Loucy (cell line): ENCODE results near the gene DEFB124.

ENCODE experiments used
- EZH2phosphoT487 ChIP-seq: fragments of 200-600 bp; IDR thresholded peaks from 2 replicates; pipeline ENCODE4 v1.6.1; 2018; ENCODE audit warnings: antibody characterized with exemption, mild to moderate bottlenecking, moderate library complexity, borderline replicate concordance
- TF ChIP-seq, protein P1 (sequence below): fragments of 200-600 bp; sonication (generic); conservative IDR thresholded peaks from 2 replicates; pipeline ENCODE4 v1.5.1; 2014; ENCODE audit warnings: mild to moderate bottlenecking, antibody characterized with exemption, low read length

DNA sequence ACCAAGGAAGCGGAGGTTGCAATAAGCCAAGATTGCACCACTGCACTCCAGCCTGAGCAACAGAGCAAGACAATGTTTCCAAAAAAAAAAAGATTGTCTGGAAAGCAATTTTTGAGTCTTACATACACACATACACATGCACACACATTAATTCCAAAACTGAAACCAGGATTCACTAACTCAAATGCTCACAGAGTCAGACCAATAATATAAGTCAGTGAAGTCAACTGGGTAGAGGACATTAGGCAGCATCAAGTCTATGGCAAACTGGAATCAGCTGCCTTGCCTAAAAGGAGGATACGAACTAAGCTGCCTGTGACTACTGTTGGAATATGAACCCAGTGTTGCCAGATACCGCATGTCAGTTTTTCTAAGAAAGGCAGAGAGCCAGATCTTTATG, 15.8 kb upstream of the DEFB124 start:
- TF ChIP-seq EZH2phosphoT487, result no peak
- TF ChIP-seq, protein P1, sequence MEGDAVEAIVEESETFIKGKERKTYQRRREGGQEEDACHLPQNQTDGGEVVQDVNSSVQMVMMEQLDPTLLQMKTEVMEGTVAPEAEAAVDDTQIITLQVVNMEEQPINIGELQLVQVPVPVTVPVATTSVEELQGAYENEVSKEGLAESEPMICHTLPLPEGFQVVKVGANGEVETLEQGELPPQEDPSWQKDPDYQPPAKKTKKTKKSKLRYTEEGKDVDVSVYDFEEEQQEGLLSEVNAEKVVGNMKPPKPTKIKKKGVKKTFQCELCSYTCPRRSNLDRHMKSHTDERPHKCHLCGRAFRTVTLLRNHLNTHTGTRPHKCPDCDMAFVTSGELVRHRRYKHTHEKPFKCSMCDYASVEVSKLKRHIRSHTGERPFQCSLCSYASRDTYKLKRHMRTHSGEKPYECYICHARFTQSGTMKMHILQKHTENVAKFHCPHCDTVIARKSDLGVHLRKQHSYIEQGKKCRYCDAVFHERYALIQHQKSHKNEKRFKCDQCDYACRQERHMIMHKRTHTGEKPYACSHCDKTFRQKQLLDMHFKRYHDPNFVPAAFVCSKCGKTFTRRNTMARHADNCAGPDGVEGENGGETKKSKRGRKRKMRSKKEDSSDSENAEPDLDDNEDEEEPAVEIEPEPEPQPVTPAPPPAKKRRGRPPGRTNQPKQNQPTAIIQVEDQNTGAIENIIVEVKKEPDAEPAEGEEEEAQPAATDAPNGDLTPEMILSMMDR, result no peak
